Measurements from ENCODE around the gene TAOK3. TPM values are rescaled to one million over a fixed set of nuclear protein-coding genes. Genes with fewer than 3 reads are reported as not detected.

TAOK3 gene
- total and polyA plus RNA-seq, 9 of the 15 experiments (the other 6 are each of a cell fraction or from before 2014, with no cell fraction given) = 24.3 to 83.5 (median 47.1) TPM

GRCh38 chr12:118372541-118373495 lies at the start of gene TAOK3 (continued):
- TF ChIP-seq ELF2 (CRISPR knock-in tag; IDR thresholded peaks at IDR 0.05) (peak; percentile 90), HDAC8 (tag; IDR thresholded peaks at IDR 0.05) (no peak), ZBTB33 (CRISPR knock-in tag; IDR thresholded peaks at IDR 0.05) (0 out of 2 replicates have a peak, but pooled peaks have one; percentile 8), ZNF512 (tag; IDR thresholded peaks at IDR 0.05) (no peak), POLR3A (IDR thresholded peaks at IDR 0.05; ENCODE audit: borderline replicate concordance, extremely low read depth, insufficient read depth, insufficient read length) (no peak), HMBOX1 (IDR thresholded peaks at IDR 0.05) (no peak), FOXP1 (CRISPR knock-in tag; IDR thresholded peaks at IDR 0.05) (no peak), SMAD2 (IDR thresholded peaks at IDR 0.05; ENCODE audit: low read depth, low read length) (no peak), BRF2 (IDR thresholded peaks at IDR 0.05; ENCODE audit: borderline replicate concordance, insufficient read depth, insufficient read length) (no peak), PHTF2 (CRISPR knock-in tag; IDR thresholded peaks at IDR 0.05) (no peak), NR2C2 (CRISPR knock-in tag; IDR thresholded peaks at IDR 0.05) (peak; percentile 89), NR2C2 (tag; IDR thresholded peaks at IDR 0.05) (peak; percentile 98), SREBF1 (IDR thresholded peaks at IDR 0.05; ENCODE audit: borderline replicate concordance, low read depth, low read length) (no peak), NUFIP1 (IDR thresholded peaks at IDR 0.05; ENCODE audit: partially characterized antibody) (no peak), ZNF583 (CRISPR knock-in tag; IDR thresholded peaks at IDR 0.05) (no peak), ZNF780A (CRISPR knock-in tag; IDR thresholded peaks at IDR 0.05) (no peak), NR4A1 (CRISPR knock-in tag; IDR thresholded peaks at IDR 0.05) (no peak), NR4A1 (tag; IDR thresholded peaks at IDR 0.05) (no peak), MXD1 (CRISPR knock-in tag; IDR thresholded peaks at IDR 0.05; ENCODE audit: borderline replicate concordance, poor library complexity, severe bottlenecking) (no peak), MTF1 (CRISPR knock-in tag; IDR thresholded peaks at IDR 0.05; ENCODE audit: borderline replicate concordance) (no peak), ZBTB1 (CRISPR knock-in tag; IDR thresholded peaks at IDR 0.05; ENCODE audit: borderline replicate concordance, low read depth) (no peak), HIVEP1 (CRISPR knock-in tag; IDR thresholded peaks at IDR 0.05) (no peak)

All from K562 (cell line).